ENCODE measurements around the gene TVP23B.
"Not testable (repeated sequence)": the region's sequence is repeated elsewhere in the genome, so short reads cannot be mapped to it uniquely, and the experiment has no call there.

- TF ChIP-seq CTCF (CRISPR knock-in tag; IDR thresholded peaks at IDR 0.05); TCF7 (IDR thresholded peaks at IDR 0.05; ENCODE audit: low read depth); CHD4 (IDR thresholded peaks at IDR 0.05; ENCODE audit: borderline replicate concordance, low read length); JUND (CRISPR knock-in tag; IDR thresholded peaks at IDR 0.05); CEBPZ (IDR thresholded peaks at IDR 0.05; ENCODE audit: low read length); ZNF713 (CRISPR knock-in tag; IDR thresholded peaks at IDR 0.05); RAD21 (CRISPR knock-in tag; IDR thresholded peaks at IDR 0.05); ZNF614 (CRISPR knock-in tag; IDR thresholded peaks at IDR 0.05; ENCODE audit: borderline replicate concordance); CHCHD3 (CRISPR knock-in tag; IDR thresholded peaks at IDR 0.05); IRF9 (CRISPR knock-in tag; IDR thresholded peaks at IDR 0.05; ENCODE audit: borderline replicate concordance); MAFK (conservative IDR thresholded peaks at IDR 0.05 in 1 of 2, IDR thresholded peaks at IDR 0.05 in 1 of 2; ENCODE audit: low read length in 2 of 2); RFXAP (CRISPR knock-in tag; IDR thresholded peaks at IDR 0.05; ENCODE audit: borderline replicate concordance); ZNF354B (CRISPR knock-in tag; IDR thresholded peaks at IDR 0.05): not testable (repeated sequence)
Observed at GRCh38 chr17:18791402-18791801, 10.4 kb downstream of the TVP23B start.
